Measurements from ENCODE around the gene POU3F3. TPM values are rescaled to one million over a fixed set of nuclear protein-coding genes. Genes with fewer than 3 reads are reported as not detected.

POU3F3 gene
- total RNA-seq, 2 donors from 2014 or later: not detected

DNA sequence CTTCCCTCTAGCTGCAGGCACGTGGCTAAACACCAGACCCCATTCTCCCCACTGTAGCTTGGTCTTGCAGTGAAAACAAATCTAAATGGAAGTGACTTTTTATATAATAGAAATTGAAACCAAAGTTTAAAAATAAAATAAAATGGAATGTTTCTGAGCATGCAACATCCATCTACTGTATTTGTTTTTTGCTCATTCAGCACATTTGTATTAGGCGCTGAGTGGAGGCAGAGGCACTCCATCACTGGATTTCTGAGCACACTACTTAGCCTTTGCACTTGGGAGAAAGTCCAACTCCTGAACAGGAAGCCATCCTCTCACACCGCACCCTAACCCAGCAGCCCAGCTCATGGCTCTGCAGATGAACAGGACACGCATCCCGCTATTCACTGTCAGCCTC lies 37.8 kb upstream of the POU3F3 start:
- Histone ChIP-seq H3K27ac (ENCODE audit: low read depth, low read length) (no peak overlapping the region), H3K27me3 (ENCODE audit: control insufficient read depth, insufficient read depth, low read length, poor library complexity, severe bottlenecking) (no peaks in the 10 kb centered on the region), H3K4me1 (ENCODE audit: control insufficient read depth, insufficient read depth, low read length) (no peaks in the 10 kb centered on the region), H3K9ac (ENCODE audit: extremely low read depth, low read length, poor library complexity, severe bottlenecking) (no peak overlapping the region), H3K9me3 (ENCODE audit: control insufficient read depth, low read length) (no peaks in the 10 kb centered on the region), H3K36me3 (ENCODE audit: control insufficient read depth, insufficient read depth, low read length) (no peaks in the 10 kb centered on the region), H3K4me3 (ENCODE audit: low read length) (no peak overlapping the region)
- Mint-ChIP-seq H3K36me3 (ENCODE audit: low read depth) (no peaks in the 10 kb centered on the region), H3K4me3 (no peak overlapping the region), H3K27ac (no peak overlapping the region), H3K27me3 (ENCODE audit: insufficient read depth) (no peaks in the 10 kb centered on the region), H3K4me1 (no peaks in the 10 kb centered on the region), H3K9me3 (peaks cover 2% of the 10 kb centered on the region)
- 94 to 95% methylated on average over 4 to 5 of the region's 5 CpGs for WGBS, 2 experiments (ENCODE audit: insufficient coverage in 1 of 2, insufficient read length in 1 of 2)
- DNase-seq: no peak
- TF ChIP-seq, protein P1, sequence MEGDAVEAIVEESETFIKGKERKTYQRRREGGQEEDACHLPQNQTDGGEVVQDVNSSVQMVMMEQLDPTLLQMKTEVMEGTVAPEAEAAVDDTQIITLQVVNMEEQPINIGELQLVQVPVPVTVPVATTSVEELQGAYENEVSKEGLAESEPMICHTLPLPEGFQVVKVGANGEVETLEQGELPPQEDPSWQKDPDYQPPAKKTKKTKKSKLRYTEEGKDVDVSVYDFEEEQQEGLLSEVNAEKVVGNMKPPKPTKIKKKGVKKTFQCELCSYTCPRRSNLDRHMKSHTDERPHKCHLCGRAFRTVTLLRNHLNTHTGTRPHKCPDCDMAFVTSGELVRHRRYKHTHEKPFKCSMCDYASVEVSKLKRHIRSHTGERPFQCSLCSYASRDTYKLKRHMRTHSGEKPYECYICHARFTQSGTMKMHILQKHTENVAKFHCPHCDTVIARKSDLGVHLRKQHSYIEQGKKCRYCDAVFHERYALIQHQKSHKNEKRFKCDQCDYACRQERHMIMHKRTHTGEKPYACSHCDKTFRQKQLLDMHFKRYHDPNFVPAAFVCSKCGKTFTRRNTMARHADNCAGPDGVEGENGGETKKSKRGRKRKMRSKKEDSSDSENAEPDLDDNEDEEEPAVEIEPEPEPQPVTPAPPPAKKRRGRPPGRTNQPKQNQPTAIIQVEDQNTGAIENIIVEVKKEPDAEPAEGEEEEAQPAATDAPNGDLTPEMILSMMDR (conservative IDR thresholded peaks at IDR 0.05): no peak

DNA sequence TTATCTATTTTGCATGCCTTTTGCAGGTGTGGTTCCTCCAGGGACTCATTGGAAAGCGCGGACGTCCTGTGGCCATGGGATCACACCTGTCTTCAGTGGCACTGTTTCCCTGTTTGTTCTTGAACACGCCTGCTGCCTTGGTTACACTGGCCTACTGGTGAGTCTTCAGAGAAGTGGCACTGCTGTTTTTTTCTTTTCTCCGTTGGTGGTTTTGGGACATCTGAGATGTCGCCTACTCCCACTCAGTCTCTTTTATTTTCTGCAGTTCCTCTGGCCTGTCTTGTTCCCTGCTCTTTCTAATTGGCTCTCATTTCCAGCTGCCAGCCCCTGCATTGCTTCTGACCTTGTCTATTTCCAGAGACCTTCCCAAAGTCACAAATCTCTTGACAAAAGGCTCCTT lies 35.7 kb upstream of the POU3F3 start:
- H3K9me3 Mint-ChIP-seq: no peaks in the 10 kb centered on the region
- no peaks in the 10 kb centered on the region for H3K27me3 Mint-ChIP-seq (ENCODE audit: insufficient read depth)
- no peak overlapping the region for H3K4me3 Mint-ChIP-seq
- TF ChIP-seq, protein P1 (conservative IDR thresholded peaks at IDR 0.05): no peak
- no peak overlapping the region for H3K9ac ChIP-seq (ENCODE audit: extremely low read depth, low read length, poor library complexity, severe bottlenecking)
- no peaks in the 10 kb centered on the region for H3K36me3 Mint-ChIP-seq (ENCODE audit: low read depth)
- H3K4me1 ChIP-seq (ENCODE audit: control insufficient read depth, insufficient read depth, low read length): no peaks in the 10 kb centered on the region
- H3K4me1 Mint-ChIP-seq: no peaks in the 10 kb centered on the region
- no peaks in the 10 kb centered on the region for H3K27me3 ChIP-seq (ENCODE audit: control insufficient read depth, insufficient read depth, low read length, poor library complexity, severe bottlenecking)
- DNase-seq: no peak
- H3K36me3 ChIP-seq (ENCODE audit: control insufficient read depth, insufficient read depth, low read length): no peaks in the 10 kb centered on the region
- H3K9me3 ChIP-seq (ENCODE audit: control insufficient read depth, low read length): no peaks in the 10 kb centered on the region
- no peak overlapping the region for H3K27ac Mint-ChIP-seq
- no peak overlapping the region for H3K4me3 ChIP-seq (ENCODE audit: low read length)
- 84 to 92% methylated on average over 6 of the region's 6 CpGs for WGBS, 2 experiments (ENCODE audit: insufficient coverage in 1 of 2, insufficient read length in 1 of 2)
- no peak overlapping the region for H3K27ac ChIP-seq (ENCODE audit: low read depth, low read length)

DNA sequence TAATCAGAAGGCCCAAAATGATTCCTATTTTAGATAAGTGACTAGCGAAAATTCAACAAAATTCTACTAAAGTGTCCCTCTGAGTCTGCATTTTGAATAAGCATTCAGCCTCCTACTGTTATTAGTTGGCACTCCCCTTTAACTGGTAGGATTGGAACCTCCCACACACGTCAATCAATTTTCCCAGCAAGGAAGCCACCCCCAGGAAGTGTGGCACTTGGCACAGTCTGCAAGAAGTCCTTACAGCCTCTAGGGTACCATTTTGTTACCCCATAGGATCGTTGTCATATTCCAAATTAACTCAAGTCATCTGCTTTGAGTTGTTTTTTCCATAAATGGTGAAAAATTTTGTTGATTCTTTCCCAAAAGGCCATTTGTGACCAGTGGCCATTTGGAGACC lies 33.8 kb upstream of the POU3F3 start:
- H3K9ac ChIP-seq (ENCODE audit: extremely low read depth, low read length, poor library complexity, severe bottlenecking): no peak overlapping the region
- 84 to 90% methylated on average over 1 to 3 of the region's 3 CpGs for whole genome bisulfite sequencing, 2 experiments (ENCODE audit: insufficient coverage in 1 of 2, insufficient read length in 1 of 2)
- H3K36me3 ChIP-seq (ENCODE audit: control insufficient read depth, insufficient read depth, low read length): no peaks in the 10 kb centered on the region
- H3K4me1 ChIP-seq (ENCODE audit: control insufficient read depth, insufficient read depth, low read length): no peaks in the 10 kb centered on the region
- H3K4me3 ChIP-seq (ENCODE audit: low read length): no peak overlapping the region
- DNase-seq: no peak
- no peaks in the 10 kb centered on the region for H3K36me3 Mint-ChIP-seq (ENCODE audit: low read depth)
- H3K4me1 Mint-ChIP-seq: no peaks in the 10 kb centered on the region
- H3K4me3 Mint-ChIP-seq: no peak overlapping the region
- H3K9me3 ChIP-seq (ENCODE audit: control insufficient read depth, low read length): no peaks in the 10 kb centered on the region
- TF ChIP-seq, protein P1 (conservative IDR thresholded peaks at IDR 0.05): no peak
- H3K9me3 Mint-ChIP-seq: peaks cover 11% of the 10 kb centered on the region
- H3K27ac Mint-ChIP-seq: no peak overlapping the region
- no peaks in the 10 kb centered on the region for H3K27me3 ChIP-seq (ENCODE audit: control insufficient read depth, insufficient read depth, low read length, poor library complexity, severe bottlenecking)
- H3K27ac ChIP-seq (ENCODE audit: low read depth, low read length): no peak overlapping the region
- H3K27me3 Mint-ChIP-seq (ENCODE audit: insufficient read depth): no peaks in the 10 kb centered on the region
